Hepatocyte (in vitro differentiated cells): Measurements from ENCODE around the gene FMO4.

Experiments used
- EZH2 ChIP-seq: fragments of 200-600 bp; sonication (generic); IDR thresholded peaks from 2 replicates; pipeline ENCODE4 v1.6.1; 2016; ENCODE audit warnings: antibody characterized with exemption, mild to moderate bottlenecking, borderline replicate concordance
- EZH2phosphoT487 ChIP-seq: fragments of 200-600 bp; sonication (generic); IDR thresholded peaks from one replicate; pipeline ENCODE4 v1.6.1; 2018; ENCODE audit warnings: antibody characterized with exemption, mild to moderate bottlenecking, low read depth, moderate library complexity; ENCODE audit not compliant: unreplicated experiment, severe bottlenecking
- TF ChIP-seq, protein P1 (sequence below): fragments of 200-600 bp; sonication (generic); IDR thresholded peaks from 2 replicates; pipeline ENCODE4 v1.5.1; 2016; ENCODE audit warnings: antibody characterized with exemption, mild to moderate bottlenecking; ENCODE audit not compliant: poor library complexity

DNA sequence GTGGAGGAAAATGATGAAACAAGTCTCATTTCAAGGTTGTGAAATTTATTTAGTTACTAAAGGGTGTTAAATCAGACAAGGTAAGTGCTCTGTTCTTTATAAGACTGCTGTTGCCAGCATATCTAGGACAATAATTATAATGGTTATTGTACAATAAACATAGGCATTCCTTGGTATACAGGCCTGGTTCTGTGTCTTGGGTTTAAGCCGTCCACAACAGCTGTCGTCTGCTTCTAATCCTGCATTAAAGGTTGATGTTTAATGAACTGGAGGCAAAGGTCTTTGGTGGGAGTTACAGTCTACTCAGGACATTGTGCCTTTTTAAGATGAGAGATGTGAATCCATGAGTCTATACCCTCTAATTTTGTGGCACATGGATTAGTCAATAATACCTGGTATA lies 23.4 kb upstream of the FMO4 start:
- TF ChIP-seq, protein P1, sequence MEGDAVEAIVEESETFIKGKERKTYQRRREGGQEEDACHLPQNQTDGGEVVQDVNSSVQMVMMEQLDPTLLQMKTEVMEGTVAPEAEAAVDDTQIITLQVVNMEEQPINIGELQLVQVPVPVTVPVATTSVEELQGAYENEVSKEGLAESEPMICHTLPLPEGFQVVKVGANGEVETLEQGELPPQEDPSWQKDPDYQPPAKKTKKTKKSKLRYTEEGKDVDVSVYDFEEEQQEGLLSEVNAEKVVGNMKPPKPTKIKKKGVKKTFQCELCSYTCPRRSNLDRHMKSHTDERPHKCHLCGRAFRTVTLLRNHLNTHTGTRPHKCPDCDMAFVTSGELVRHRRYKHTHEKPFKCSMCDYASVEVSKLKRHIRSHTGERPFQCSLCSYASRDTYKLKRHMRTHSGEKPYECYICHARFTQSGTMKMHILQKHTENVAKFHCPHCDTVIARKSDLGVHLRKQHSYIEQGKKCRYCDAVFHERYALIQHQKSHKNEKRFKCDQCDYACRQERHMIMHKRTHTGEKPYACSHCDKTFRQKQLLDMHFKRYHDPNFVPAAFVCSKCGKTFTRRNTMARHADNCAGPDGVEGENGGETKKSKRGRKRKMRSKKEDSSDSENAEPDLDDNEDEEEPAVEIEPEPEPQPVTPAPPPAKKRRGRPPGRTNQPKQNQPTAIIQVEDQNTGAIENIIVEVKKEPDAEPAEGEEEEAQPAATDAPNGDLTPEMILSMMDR: no peak
- no peak for TF ChIP-seq EZH2
- no peak for TF ChIP-seq EZH2phosphoT487
